ENCODE results near the gene ADAR.

ADAR gene

DNA sequence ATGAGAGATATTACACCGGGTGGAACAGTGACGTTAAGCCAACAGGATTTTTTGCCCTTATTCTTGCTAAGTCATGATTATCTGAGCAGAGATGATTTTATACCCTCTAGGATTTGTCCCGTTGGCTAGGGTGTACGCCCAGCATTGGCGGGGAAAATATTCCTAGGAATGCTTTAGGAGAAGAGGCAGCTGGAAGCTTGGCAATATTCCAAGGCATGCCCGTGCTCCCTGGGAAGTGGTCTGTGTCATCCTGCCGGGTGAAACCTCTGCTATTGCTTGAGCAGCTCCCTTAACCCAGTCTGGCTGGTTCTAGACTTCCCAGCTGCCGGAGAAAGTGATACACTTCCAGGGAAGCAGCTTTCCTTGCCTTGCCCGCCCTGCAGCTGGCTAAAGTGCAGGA is 24.2 kb downstream of the ADAR start (continued):
- no peak for TF ChIP-seq CSRNP3 (CRISPR knock-in tag; IDR thresholded peaks at IDR 0.05)

DNA sequence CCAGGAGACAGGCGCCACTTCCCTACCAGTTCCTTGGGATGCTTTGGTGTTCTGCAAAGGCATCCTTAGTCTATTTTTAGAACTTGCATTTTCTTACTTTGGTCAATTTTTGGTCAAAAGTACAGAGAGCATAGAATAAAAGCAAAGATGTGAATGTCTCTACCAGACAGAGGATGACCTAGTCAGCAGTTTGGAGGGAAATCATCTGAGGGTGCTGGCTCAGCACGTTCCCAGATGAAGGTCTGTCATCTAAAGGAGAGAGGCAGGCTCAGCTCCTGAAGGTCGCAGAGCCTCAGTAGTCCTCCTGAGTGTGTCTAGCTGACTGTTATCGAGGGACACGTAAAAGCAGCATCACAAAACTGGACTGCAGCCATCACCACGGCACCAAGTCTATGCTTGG is 25.1 kb downstream of the ADAR start:
- TF ChIP-seq GLIS3 (CRISPR knock-in tag; IDR thresholded peaks at IDR 0.05), result no peak
- no peak for TF ChIP-seq PATZ1 (CRISPR knock-in tag; IDR thresholded peaks at IDR 0.05; ENCODE audit: borderline replicate concordance)
- no peak for TF ChIP-seq TCF4 (CRISPR knock-in tag; IDR thresholded peaks at IDR 0.05; ENCODE audit: borderline replicate concordance)
- no peak for TF ChIP-seq OSR1 (CRISPR knock-in tag; IDR thresholded peaks at IDR 0.05)
- TF ChIP-seq ZNF70 (CRISPR knock-in tag; IDR thresholded peaks at IDR 0.05), result no peak
- no peak for TF ChIP-seq CSDC2 (CRISPR knock-in tag; IDR thresholded peaks at IDR 0.05)
- TF ChIP-seq PPARA (CRISPR knock-in tag; IDR thresholded peaks at IDR 0.05; ENCODE audit: borderline replicate concordance), result no peak
- no peak for TF ChIP-seq ZC3H10 (CRISPR knock-in tag; IDR thresholded peaks at IDR 0.05)
- TF ChIP-seq TSHZ2 (CRISPR knock-in tag; IDR thresholded peaks at IDR 0.05), result no peak
- no peak for TF ChIP-seq SNAI2 (CRISPR knock-in tag; IDR thresholded peaks at IDR 0.05)
- no peak for TF ChIP-seq RARB (CRISPR knock-in tag; IDR thresholded peaks at IDR 0.05)
- no peak for TF ChIP-seq ARNTL (CRISPR knock-in tag; IDR thresholded peaks at IDR 0.05; ENCODE audit: borderline replicate concordance, low read depth)
- no peak for TF ChIP-seq ESRRG (CRISPR knock-in tag; IDR thresholded peaks at IDR 0.05)
- TF ChIP-seq POU6F1 (CRISPR knock-in tag; IDR thresholded peaks at IDR 0.05; ENCODE audit: borderline replicate concordance, low read depth), result no peak
- TF ChIP-seq CSRNP3 (CRISPR knock-in tag; IDR thresholded peaks at IDR 0.05), result no peak
- TF ChIP-seq ZFP3 (CRISPR knock-in tag; IDR thresholded peaks at IDR 0.05), result no peak
- TF ChIP-seq ZFP30 (CRISPR knock-in tag; IDR thresholded peaks at IDR 0.05), result no peak
- no peak for TF ChIP-seq ZNF8 (CRISPR knock-in tag; IDR thresholded peaks at IDR 0.05)
- TF ChIP-seq BACH2 (CRISPR knock-in tag; IDR thresholded peaks at IDR 0.05; ENCODE audit: borderline replicate concordance), result no peak
- ATAC-seq, result no peak

DNA sequence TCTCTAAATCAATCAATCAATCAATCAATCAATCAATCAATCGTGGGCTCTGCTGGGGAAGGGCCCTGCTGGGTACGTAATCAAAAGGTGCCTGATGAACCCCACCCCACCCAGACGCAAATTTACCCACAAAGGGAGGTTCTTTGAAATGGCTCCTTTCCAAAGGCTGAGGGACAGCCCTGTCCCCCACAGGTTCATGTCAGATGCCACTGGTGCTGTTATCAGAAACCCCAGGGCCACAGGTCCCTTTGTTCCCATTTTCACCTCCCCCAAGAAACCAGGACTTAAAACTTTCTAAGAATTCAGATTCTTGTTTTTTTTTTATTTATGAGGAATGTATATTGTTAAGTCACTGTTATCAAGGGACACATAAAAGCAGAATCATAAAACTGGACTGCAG is 26.2 kb downstream of the ADAR start:
- TF ChIP-seq ZNF70 (CRISPR knock-in tag; IDR thresholded peaks at IDR 0.05) (no peak), PATZ1 (CRISPR knock-in tag; IDR thresholded peaks at IDR 0.05; ENCODE audit: borderline replicate concordance) (no peak), ESRRG (CRISPR knock-in tag; IDR thresholded peaks at IDR 0.05) (no peak), TOX (CRISPR knock-in tag; IDR thresholded peaks at IDR 0.05; ENCODE audit: borderline replicate concordance) (no peak), OSR1 (CRISPR knock-in tag; IDR thresholded peaks at IDR 0.05) (no peak), CSRNP3 (CRISPR knock-in tag; IDR thresholded peaks at IDR 0.05) (no peak), BACH2 (CRISPR knock-in tag; IDR thresholded peaks at IDR 0.05; ENCODE audit: borderline replicate concordance) (no peak), ZC3H10 (CRISPR knock-in tag; IDR thresholded peaks at IDR 0.05) (no peak)
- no peak for ATAC-seq
